ENCODE data around the gene SHISAL1. TPM values are rescaled to one million over a fixed set of nuclear protein-coding genes. Genes with fewer than 3 reads are reported as not detected.

SHISAL1 gene
- total RNA-seq, 2 experiments from 2014 or later = not detected

DNA sequence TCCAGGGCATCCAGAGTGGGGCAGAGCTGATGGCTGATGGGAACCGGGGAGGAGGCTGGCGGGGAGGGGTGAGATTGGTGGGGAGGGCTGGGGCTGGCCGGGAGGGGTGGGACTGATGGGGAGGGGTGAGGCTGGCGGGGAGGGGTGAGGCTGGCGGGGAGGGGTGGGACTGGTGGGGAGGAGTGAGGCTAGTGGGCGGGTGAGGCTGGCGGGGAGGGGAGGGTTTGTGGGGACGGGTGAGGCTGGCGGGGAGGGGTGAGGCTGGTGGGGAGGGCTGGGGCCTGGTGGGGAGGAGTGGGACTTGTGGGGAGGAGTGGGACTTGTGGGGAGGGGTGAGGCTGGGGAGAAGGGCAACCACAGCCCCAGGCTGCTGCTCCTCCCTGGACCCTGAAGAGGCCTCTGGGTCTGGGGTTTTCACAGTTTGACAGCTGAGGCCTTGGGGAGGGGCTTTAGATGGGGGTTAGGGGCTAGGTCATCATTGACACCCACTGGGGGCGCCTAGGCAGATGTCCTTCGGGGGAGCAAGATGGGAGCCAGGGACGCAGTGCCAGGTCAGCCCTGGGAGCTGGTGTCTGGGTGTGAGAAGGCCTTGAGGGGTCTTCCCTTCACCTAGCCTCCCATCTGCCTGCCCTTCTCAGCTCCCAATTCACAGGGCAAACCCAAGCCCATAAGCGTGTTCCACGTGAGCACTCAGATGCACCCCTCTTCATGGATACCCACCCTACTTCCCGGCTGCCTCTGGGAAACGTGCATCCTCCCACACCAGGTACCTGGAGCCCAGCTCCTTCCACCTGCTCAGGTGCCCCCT is 105.4 kb downstream of the SHISAL1 start:
- Histone ChIP-seq H3K27me3 (ENCODE audit: control insufficient read depth in 1 of 2, insufficient read depth in 2 of 2, low read length in 2 of 2) (no peaks in the 10 kb centered on the region), H3K9me3 (ENCODE audit: control insufficient read depth in 1 of 2, insufficient read depth in 1 of 2, low read length in 2 of 2) (peaks cover 0 to 6% of the 10 kb centered on the region in 2 experiments), H3K4me3 (ENCODE audit: low read length) (no peak overlapping the region), H3K27ac (ENCODE audit: low read depth in 1 of 2, low read length in 2 of 2) (no peak overlapping the region), H3K4me1 (ENCODE audit: insufficient read depth, low read length) (no peaks in the 10 kb centered on the region), H3K36me3 (ENCODE audit: insufficient read depth, low read length) (peaks cover 27% of the 10 kb centered on the region)
- no peaks in the 10 kb centered on the region for H3K27me3 Mint-ChIP-seq
- peaks cover 57% of the 10 kb centered on the region for H3K36me3 Mint-ChIP-seq (ENCODE audit: low read depth)
- ATAC-seq (ENCODE audit: poor library complexity) = no peak
- no peak for DNase-seq
- TF ChIP-seq, protein P1, sequence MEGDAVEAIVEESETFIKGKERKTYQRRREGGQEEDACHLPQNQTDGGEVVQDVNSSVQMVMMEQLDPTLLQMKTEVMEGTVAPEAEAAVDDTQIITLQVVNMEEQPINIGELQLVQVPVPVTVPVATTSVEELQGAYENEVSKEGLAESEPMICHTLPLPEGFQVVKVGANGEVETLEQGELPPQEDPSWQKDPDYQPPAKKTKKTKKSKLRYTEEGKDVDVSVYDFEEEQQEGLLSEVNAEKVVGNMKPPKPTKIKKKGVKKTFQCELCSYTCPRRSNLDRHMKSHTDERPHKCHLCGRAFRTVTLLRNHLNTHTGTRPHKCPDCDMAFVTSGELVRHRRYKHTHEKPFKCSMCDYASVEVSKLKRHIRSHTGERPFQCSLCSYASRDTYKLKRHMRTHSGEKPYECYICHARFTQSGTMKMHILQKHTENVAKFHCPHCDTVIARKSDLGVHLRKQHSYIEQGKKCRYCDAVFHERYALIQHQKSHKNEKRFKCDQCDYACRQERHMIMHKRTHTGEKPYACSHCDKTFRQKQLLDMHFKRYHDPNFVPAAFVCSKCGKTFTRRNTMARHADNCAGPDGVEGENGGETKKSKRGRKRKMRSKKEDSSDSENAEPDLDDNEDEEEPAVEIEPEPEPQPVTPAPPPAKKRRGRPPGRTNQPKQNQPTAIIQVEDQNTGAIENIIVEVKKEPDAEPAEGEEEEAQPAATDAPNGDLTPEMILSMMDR (IDR thresholded peaks at IDR 0.05) = no peak
- no peaks in the 10 kb centered on the region for H3K4me1 Mint-ChIP-seq (ENCODE audit: low read depth)
- ChIA-PET POLR2A (no interaction called here), CTCF (no interaction called here)
- intact Hi-C loops (cut with DNase I, micrococcal nuclease) = no loop called here
- peaks cover 6% of the 10 kb centered on the region for H3K9me3 Mint-ChIP-seq
- H3K27ac Mint-ChIP-seq = peak overlapping the region; percentile 2
- H3K4me3 Mint-ChIP-seq = no peak overlapping the region

DNA sequence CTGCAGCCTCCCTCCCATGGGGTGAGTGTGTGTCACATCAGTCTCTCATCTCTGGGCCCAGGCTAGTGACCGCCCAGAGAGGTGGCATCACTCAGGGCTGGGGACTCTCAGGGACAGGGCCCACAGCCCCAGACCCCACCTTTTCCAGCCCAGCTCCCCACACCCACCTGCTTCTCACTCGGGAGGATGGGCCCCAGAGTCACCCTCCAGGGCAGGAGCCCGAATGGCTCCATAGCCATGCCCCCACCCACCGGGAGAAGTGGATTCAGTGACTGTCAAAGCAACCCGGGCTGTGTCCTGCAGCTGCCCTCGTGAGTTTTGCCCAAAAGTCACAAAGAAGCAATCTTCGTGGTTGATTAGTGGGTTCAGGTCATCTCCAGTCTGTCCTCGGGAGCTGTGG is 106.1 kb downstream of the SHISAL1 start:
- DNase-seq = no peak
- H3K27ac ChIP-seq (ENCODE audit: low read depth in 1 of 2, low read length in 2 of 2) = no peak overlapping the region
- no peaks in the 10 kb centered on the region for H3K27me3 ChIP-seq (ENCODE audit: control insufficient read depth in 1 of 2, insufficient read depth in 2 of 2, low read length in 2 of 2)
- Mint-ChIP-seq H3K9me3 (peaks cover 6% of the 10 kb centered on the region), H3K36me3 (ENCODE audit: low read depth) (peaks cover 60% of the 10 kb centered on the region), H3K4me1 (ENCODE audit: low read depth) (no peaks in the 10 kb centered on the region), H3K27ac (no peak overlapping the region), H3K4me3 (no peak overlapping the region), H3K27me3 (no peaks in the 10 kb centered on the region)
- peaks cover 34% of the 10 kb centered on the region for H3K36me3 ChIP-seq (ENCODE audit: insufficient read depth, low read length)
- no peaks in the 10 kb centered on the region for H3K4me1 ChIP-seq (ENCODE audit: insufficient read depth, low read length)
- peaks cover 0 to 6% of the 10 kb centered on the region in 2 experiments for H3K9me3 ChIP-seq (ENCODE audit: control insufficient read depth in 1 of 2, insufficient read depth in 1 of 2, low read length in 2 of 2)
- ChIA-PET POLR2A (no interaction called here), CTCF (no interaction called here)
- no peak for ATAC-seq (ENCODE audit: poor library complexity)
- H3K4me3 ChIP-seq (ENCODE audit: low read length) = no peak overlapping the region
- TF ChIP-seq, protein P1 (IDR thresholded peaks at IDR 0.05) = no peak
- intact Hi-C loops (cut with DNase I, micrococcal nuclease) = no loop called here

DNA sequence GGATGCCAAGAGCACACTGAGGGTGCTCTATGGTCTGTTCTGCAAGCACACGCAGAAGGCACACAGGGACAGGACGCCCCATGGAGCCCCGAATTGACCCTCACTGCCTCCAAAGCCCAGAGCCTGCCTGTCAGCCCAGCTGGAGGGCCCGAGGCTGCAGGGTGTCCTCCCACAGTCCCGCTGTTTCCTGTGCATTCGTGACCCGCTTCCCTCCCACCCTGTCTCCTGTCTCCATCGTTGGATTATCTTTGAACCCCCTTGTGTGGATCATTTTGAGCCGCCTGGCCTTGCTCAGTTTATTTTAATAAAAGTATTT is 106.5 kb downstream of the SHISAL1 start:
- CTCF ChIA-PET = no interaction called here
- H3K9me3 Mint-ChIP-seq = peaks cover 6% of the 10 kb centered on the region
- TF ChIP-seq, protein P1 (IDR thresholded peaks at IDR 0.05) = no peak
- ATAC-seq (ENCODE audit: poor library complexity) (no peak), DNase-seq (no peak)
- no peaks in the 10 kb centered on the region for H3K27me3 ChIP-seq (ENCODE audit: control insufficient read depth in 1 of 2, insufficient read depth in 2 of 2, low read length in 2 of 2)
- POLR2A ChIA-PET = no interaction called here
- H3K9me3 ChIP-seq (ENCODE audit: control insufficient read depth in 1 of 2, insufficient read depth in 1 of 2, low read length in 2 of 2) = peaks cover 0 to 6% of the 10 kb centered on the region in 2 experiments
- intact Hi-C loops (cut with DNase I, micrococcal nuclease) = no loop called here
- H3K4me3 ChIP-seq (ENCODE audit: low read length) = no peak overlapping the region
- no peaks in the 10 kb centered on the region for H3K4me1 Mint-ChIP-seq (ENCODE audit: low read depth)
- no peak overlapping the region for H3K27ac Mint-ChIP-seq
- no peak overlapping the region for H3K4me3 Mint-ChIP-seq
- no peaks in the 10 kb centered on the region for H3K4me1 ChIP-seq (ENCODE audit: insufficient read depth, low read length)
- H3K27ac ChIP-seq (ENCODE audit: low read depth in 1 of 2, low read length in 2 of 2) = no peak overlapping the region
- no peaks in the 10 kb centered on the region for H3K27me3 Mint-ChIP-seq
- peaks cover 58% of the 10 kb centered on the region for H3K36me3 Mint-ChIP-seq (ENCODE audit: low read depth)
- peaks cover 38% of the 10 kb centered on the region for H3K36me3 ChIP-seq (ENCODE audit: insufficient read depth, low read length)
